Skeletal muscle satellite cell (primary cell): Measurements from ENCODE around the gene TFPT. TPM values are rescaled to one million over a fixed set of nuclear protein-coding genes. Genes with fewer than 3 reads are reported as not detected.

Experiments used
- H3K27me3 ChIP-seq: 2 replicates; pipeline ENCODE4 v1.7.0; 2013; ENCODE audit warnings: low read length; ENCODE audit not compliant: control insufficient read depth, insufficient read depth
- H3K36me3 ChIP-seq: 2 replicates; pipeline ENCODE4 v1.7.0; 2013; ENCODE audit warnings: mild to moderate bottlenecking, control low read depth, low read length; ENCODE audit not compliant: insufficient read depth
- H3K4me1 ChIP-seq: 2 replicates; pipeline ENCODE4 v1.7.0; 2013; ENCODE audit warnings: low read length; ENCODE audit not compliant: control insufficient read depth, insufficient read depth
- H3K4me2 ChIP-seq: 2 replicates; pipeline ENCODE4 v1.7.0; 2013; ENCODE audit warnings: mild to moderate bottlenecking, low read length
- H3K4me3 ChIP-seq: 2 replicates; pipeline ENCODE4 v1.7.0; 2013; ENCODE audit warnings: low read length
- H3K9ac ChIP-seq: 2 replicates; pipeline ENCODE4 v1.7.0; 2013; ENCODE audit warnings: mild to moderate bottlenecking, low read depth, low read length, moderate library complexity
- H3K9me3 ChIP-seq: replicated peaks from 2 replicates; pipeline ENCODE4 v1.7.0; 2013; ENCODE audit warnings: mild to moderate bottlenecking, control low read depth, low read length
- total RNA-seq: library from RNA; depleted of rRNA; stranded (reverse); fragments of >200 nt; gene quantifications from 2 replicates; pipeline ENCODE4 v1.2.3, GENCODE V29; 2012; rRNA removed

TFPT gene
- total RNA-seq: 10.7 and 17.2 TPM in 2 replicates

GRCh38 chr19:54115109-54116063, at the start of gene TFPT, which contains the start of gene PRPF31:
TSS of gene TFPT (minus strand) at chr19:54115657. CDS start at chr19:54115269, 388 bp downstream.
TSS of gene PRPF31 (plus strand) at chr19:54115754. CDS start at chr19:54118279, 2,525 bp downstream.
- Histone ChIP-seq H3K4me3 (peak within 1 kb of the TSS; percentile 92), H3K4me2 (peak within 1 kb of the TSS; percentile 98), H3K9me3 (no peaks in the 10 kb centered on the region), H3K9ac (peak within 1 kb of the TSS; percentile 95), H3K36me3 (peaks cover 21% of the 10 kb centered on the region), H3K27me3 (no peaks in the 10 kb centered on the region), H3K4me1 (peaks cover 15% of the 10 kb centered on the region)

- no peaks in the 10 kb centered on the region for H3K36me3 ChIP-seq
- peaks cover 12% of the 10 kb centered on the region for H3K4me1 ChIP-seq
- no peak overlapping the region for H3K4me3 ChIP-seq
- H3K9me3 ChIP-seq: no peaks in the 10 kb centered on the region
- no peak overlapping the region for H3K4me2 ChIP-seq
- no peaks in the 10 kb centered on the region for H3K27me3 ChIP-seq
- H3K9ac ChIP-seq: no peak overlapping the region
Observed at GRCh38 chr19:54165222-54165621, 49.8 kb upstream of the TFPT start.

- Histone ChIP-seq H3K4me3 (no peak overlapping the region), H3K27me3 (no peaks in the 10 kb centered on the region), H3K36me3 (no peaks in the 10 kb centered on the region), H3K9ac (no peak overlapping the region), H3K9me3 (no peaks in the 10 kb centered on the region), H3K4me1 (peaks cover 13% of the 10 kb centered on the region), H3K4me2 (no peak overlapping the region)
Observed at GRCh38 chr19:54164369-54165068, 49.1 kb upstream of the TFPT start.

- Histone ChIP-seq H3K4me3 (peak overlapping the region; percentile 66), H3K9ac (no peak overlapping the region), H3K36me3 (peaks cover 5% of the 10 kb centered on the region), H3K27me3 (no peaks in the 10 kb centered on the region), H3K4me1 (peaks cover 24% of the 10 kb centered on the region), H3K9me3 (no peaks in the 10 kb centered on the region), H3K4me2 (peak overlapping the region; percentile 80)
Observed at GRCh38 chr19:54162884-54163283, 47.4 kb upstream of the TFPT start.

- H3K36me3 ChIP-seq: peaks cover 6% of the 10 kb centered on the region
- H3K4me2 ChIP-seq: peak overlapping the region; percentile 80
- peak overlapping the region; percentile 66 for H3K4me3 ChIP-seq
- no peaks in the 10 kb centered on the region for H3K27me3 ChIP-seq
- H3K9ac ChIP-seq: no peak overlapping the region
- H3K9me3 ChIP-seq: no peaks in the 10 kb centered on the region
- peaks cover 24% of the 10 kb centered on the region for H3K4me1 ChIP-seq
Observed at GRCh38 chr19:54162241-54162805, 46.9 kb upstream of the TFPT start.

- Histone ChIP-seq H3K4me3 (peak overlapping the region; percentile 75), H3K9ac (peak overlapping the region; percentile 83), H3K4me2 (peak overlapping the region; percentile 95), H3K36me3 (peaks cover 19% of the 10 kb centered on the region), H3K27me3 (no peaks in the 10 kb centered on the region), H3K4me1 (peaks cover 24% of the 10 kb centered on the region), H3K9me3 (no peaks in the 10 kb centered on the region)
Observed at GRCh38 chr19:54160854-54161253, 45.4 kb upstream of the TFPT start.

GRCh38 chr19:54160182-54160811, 44.8 kb upstream of the TFPT start:
- Histone ChIP-seq H3K9ac (peak overlapping the region; percentile 83), H3K9me3 (no peaks in the 10 kb centered on the region), H3K4me2 (peak overlapping the region; percentile 95), H3K27me3 (no peaks in the 10 kb centered on the region), H3K4me3 (peak overlapping the region; percentile 75), H3K36me3 (peaks cover 21% of the 10 kb centered on the region), H3K4me1 (peaks cover 24% of the 10 kb centered on the region)

- Histone ChIP-seq H3K4me3 (peak within 1 kb of the TSS; percentile 86), H3K9me3 (no peaks in the 10 kb centered on the region), H3K4me2 (peak within 1 kb of the TSS; percentile 97), H3K36me3 (peaks cover 26% of the 10 kb centered on the region), H3K4me1 (peaks cover 30% of the 10 kb centered on the region), H3K27me3 (no peaks in the 10 kb centered on the region), H3K9ac (peak within 1 kb of the TSS; percentile 90)
Observed at GRCh38 chr19:54159352-54160181, 44.1 kb upstream of the TFPT start, which contains the start of gene LENG1. TSS of gene LENG1 (minus strand) at chr19:54159721. CDS start at chr19:54159695, 26 bp downstream.

GRCh38 chr19:54158812-54159351, 43.4 kb upstream of the TFPT start:
- Histone ChIP-seq H3K9ac (peak overlapping the region; percentile 90), H3K4me1 (peaks cover 37% of the 10 kb centered on the region), H3K36me3 (peaks cover 33% of the 10 kb centered on the region), H3K9me3 (no peaks in the 10 kb centered on the region), H3K4me2 (peak overlapping the region; percentile 97), H3K4me3 (peak overlapping the region; percentile 86), H3K27me3 (no peaks in the 10 kb centered on the region)

- Histone ChIP-seq H3K9ac (no peak overlapping the region), H3K36me3 (peaks cover 53% of the 10 kb centered on the region), H3K4me1 (peaks cover 47% of the 10 kb centered on the region)
Observed at GRCh38 chr19:54156953-54157352, 41.5 kb upstream of the TFPT start.

More at GRCh38 chr19:54156953-54157352, 41.5 kb upstream of the TFPT start:
- Histone ChIP-seq H3K4me2 (no peak overlapping the region), H3K4me3 (no peak overlapping the region), H3K9me3 (no peaks in the 10 kb centered on the region), H3K27me3 (no peaks in the 10 kb centered on the region)
